Fibroblast of skin of back (primary cell): ENCODE results near the gene PRKCA.

Experiments used
- DNase-seq: peaks from one replicate; pipeline ENCODE4 v3.0.0-alpha.2; 2013

The PRKCA gene

GRCh38 chr17:66414561-66415175, 112.3 kb downstream of the PRKCA start:
- DNase-seq, result no peak

- no peak for DNase-seq
Observed at GRCh38 chr17:66415366-66416206, 113.2 kb downstream of the PRKCA start.

DNA sequence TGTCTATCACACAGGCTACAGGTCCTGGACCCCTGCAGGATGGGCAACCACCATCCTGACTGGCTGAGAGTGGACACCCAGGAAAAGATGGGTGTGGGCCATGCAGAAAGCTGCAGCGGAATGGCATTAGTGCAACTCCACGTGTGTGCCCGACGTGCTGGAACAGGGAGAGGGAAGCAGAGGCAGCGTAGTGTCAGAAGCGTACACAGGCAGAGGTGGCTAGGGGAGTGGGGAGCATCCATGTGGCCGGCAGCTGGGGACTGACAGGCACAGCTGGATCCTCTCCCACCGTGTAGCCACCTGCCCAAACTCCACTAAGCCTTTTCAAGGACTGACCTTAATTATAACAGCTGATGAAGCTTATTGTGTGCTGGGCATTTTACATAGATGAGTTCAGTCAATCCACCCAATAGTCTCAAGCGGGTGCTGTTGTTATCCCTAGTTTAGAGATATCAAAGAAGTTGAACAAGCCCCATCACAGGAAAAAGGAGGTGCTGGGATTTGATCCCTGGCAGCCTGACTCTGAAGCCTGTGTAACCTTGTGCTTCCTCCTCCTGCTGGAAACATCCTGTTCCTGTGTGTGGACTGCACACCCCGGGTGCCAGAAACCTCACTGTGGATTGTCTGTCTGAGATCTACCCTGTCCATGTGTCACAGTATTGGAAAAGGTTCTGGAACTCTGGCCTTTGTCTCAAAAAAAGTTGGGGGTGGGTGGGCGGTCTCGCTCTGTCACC, 114.0 kb downstream of the PRKCA start:
- no peak for DNase-seq

DNA sequence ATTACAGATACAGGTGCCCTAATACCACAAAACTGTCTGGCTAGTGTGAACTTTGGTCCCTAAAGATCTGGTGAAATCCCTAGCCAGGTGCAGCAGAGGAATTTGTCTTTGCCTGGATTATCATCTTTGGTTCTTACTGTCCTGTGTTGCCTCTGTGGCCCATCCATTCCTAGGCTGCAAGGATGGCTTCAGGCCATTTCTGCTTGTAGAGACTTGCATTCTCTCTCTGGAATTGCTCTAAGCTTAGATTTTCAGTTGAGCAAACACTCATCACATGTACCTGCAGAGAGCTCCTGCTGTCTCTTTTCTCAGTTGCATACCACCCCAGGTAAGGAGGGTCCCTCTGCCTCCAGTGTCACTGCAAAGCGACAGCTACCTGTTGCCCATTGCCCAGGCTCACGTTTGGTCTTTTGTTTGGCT, 114.9 kb downstream of the PRKCA start:
- no peak for DNase-seq

- peak; percentile 48 for DNase-seq
Observed at GRCh38 chr17:66420961-66421371, 118.6 kb downstream of the PRKCA start.

- peak; percentile 73 for DNase-seq
Observed at GRCh38 chr17:66422186-66422585, 119.8 kb downstream of the PRKCA start.

DNA sequence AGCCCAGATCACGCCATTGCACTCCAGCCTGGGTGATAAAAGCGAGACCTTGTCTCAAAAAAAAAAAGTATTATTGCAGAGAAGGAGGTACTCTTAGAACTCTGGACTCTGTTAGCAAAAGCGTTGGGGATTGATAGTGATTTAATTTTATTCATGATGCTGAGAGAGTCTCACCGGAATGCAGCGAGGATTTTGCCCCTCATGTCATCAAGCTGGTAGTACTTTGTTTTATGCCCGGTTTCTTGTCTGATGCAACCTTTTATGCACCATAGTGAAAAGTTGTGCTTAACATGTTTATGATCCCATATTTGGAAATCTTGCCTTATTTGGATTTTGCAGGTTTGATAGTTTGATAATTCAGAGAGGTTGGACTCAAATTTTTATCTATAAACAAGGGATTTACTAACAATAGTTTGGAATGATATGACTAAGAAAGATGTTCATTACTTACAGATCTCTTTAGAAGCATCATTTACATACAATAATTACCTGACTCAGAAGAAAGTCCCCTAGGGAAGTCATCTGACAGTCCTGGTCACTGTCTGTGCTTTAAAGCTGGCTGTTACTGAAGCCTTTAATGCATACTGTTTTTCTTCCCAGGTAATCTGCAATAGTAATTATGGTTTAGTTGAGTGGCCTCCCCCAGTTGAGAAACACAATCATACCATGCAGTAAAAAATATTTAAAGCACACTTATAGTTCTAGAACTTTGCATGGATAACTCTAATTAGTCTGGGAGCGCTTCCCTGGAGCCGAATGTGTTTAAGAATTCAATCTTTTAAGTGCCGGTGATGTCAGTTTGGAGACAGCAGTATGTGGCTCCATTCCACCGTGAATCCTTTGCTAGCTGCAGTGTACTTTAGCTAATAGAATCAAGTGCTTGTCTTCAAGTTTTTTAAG, 120.9 kb downstream of the PRKCA start:
- peak; percentile 45 for DNase-seq

DNA sequence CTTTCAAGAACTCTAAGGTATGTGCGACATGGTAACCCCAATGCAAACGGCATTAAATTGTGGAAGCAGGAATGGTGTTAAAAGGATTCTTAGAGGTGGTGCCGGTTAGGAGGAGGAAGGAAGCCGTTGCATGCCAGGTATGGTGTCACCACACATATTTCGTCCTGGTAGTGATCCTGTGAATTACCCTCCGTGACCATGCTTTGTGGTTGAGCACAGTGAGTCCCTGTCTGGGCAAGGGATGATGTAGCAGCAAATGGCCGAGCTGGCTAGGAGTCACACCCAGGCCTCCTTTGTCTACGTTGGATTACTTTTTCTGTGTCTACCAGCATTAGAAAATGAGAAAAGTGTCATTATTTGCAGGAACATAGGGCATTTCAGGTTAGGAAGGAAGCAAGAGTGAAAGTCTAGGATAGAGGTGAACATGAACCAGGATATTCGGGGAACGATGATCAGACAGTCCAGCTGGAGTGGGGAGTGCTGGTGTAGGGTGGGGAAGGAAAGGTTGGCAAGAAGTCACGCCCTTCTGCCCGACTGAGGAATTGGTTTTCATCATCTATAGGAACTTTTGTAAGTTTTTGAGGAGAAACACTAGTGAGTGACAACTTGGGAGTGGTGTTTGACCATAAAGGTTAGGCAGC, 123.5 kb downstream of the PRKCA start:
- no peak for DNase-seq

GRCh38 chr17:66426397-66427033, 124.1 kb downstream of the PRKCA start:
- DNase-seq, result peak; percentile 32

- DNase-seq, result no peak
Observed at GRCh38 chr17:66427134-66427533, 124.7 kb downstream of the PRKCA start.

- DNase-seq, result no peak
Observed at GRCh38 chr17:66429680-66430079, 127.3 kb downstream of the PRKCA start.

DNA sequence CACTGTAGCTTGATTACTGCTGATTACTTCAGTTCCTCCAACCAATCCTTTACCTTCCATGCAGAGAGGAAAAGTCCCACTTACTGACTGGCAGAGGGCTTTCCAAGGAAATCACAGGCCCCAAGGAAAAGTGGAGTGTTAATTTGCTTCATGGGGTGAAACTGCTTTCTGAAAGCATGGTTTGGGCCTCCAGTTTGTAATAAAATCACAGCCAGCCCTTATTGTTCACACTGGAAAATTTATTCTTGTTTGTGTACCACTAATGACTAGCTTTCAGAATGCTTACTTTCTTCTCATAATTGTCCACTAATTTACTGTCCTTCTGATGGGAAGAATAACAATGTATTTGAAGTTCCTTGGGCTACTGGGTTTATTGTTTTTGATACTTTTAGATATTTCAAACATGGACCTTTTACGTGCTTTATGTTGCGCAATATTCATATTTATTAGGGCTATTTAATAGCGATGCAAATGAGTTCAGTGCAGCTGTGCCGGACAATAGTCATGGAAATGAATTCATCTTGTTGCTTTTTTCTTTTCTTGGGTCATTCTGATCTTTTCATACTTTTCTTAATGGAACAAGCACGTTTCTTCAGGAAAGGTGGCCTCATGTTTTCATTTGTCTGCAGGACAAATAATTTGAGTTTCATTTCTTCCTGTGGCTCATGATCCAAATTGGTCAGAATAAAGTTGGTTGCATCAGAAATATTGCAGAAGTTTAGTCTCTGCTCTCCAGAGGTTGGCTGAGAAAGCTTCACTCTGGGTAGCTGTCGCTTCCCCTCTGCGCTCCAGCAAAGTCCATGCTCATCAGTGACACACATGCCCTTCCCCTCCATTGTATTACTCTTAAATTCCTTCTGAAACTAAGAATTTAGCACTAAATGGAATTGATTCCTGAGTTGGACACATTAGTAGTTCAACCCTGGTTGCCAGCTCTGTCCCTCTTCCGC, 128.7 kb downstream of the PRKCA start:
- DNase-seq, result no peak

DNA sequence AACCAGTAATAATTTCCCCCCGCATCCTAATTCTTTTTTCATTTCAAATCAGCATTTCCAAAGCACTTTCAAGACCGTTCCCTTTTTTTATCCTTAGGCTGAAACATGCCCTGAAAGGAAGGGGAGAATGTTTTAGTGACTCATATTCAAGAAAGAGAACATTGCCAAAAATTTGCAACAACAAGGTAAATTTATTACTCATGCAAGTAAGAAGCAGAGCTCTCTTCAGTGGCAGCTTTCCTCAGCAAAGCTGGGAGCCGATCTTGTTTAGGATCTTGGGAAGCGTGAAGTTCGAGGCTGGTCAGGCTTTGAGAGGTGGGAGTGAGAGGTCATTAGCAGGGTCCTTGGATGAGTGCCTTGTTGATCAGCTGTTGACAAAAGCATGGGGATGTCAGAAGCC, 129.5 kb downstream of the PRKCA start:
- DNase-seq, result peak; percentile 84

- no peak for DNase-seq
Observed at GRCh38 chr17:66432411-66432957, 130.1 kb downstream of the PRKCA start.

GRCh38 chr17:66432996-66433551, 130.7 kb downstream of the PRKCA start:
- DNase-seq, result peak; percentile 25

- no peak for DNase-seq
Observed at GRCh38 chr17:66435182-66435581, 132.8 kb downstream of the PRKCA start.

DNA sequence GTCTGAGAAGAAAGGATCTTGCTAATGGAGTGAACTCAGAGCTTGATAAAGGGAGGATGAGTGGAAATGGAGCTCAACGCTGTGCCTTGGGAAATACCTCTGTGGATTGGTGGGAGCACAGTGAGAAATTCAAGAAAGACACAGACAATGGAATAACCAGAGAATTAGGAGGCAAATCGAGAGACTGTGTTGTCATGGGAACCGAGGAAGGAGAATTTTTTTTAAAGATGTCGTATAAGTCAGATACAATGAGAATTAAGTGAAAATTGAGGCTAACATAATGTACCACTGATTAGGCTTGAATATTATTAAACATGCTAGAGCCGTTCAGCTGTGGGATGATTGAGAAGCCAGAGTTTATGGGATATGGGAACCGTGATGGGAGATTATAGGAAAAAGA, 134.2 kb downstream of the PRKCA start:
- no peak for DNase-seq

GRCh38 chr17:66437476-66438026, 135.1 kb downstream of the PRKCA start:
- no peak for DNase-seq

DNA sequence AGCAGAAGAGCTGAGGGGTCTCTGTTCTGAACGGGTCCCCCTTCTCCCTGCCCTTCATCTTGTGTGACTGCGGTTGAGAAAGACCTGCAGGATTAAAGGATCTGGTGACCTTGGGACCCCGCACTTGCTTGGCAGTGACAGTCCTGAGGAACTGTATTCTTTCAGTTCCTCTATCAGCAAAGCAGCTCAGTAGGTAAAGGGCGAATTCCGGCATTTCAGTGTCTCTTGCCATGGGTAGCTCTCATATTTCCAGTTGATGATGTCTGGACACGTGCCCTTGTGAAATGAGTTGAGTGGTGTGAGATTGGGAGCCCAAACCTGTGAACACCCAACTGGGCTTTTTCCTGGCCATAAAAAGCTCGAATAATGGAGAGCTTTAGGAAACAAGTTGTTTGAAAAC, 135.7 kb downstream of the PRKCA start:
- no peak for DNase-seq
